LNCaP clone FGC (cell line): ENCODE measurements around the gene CEBPE.

Experiments
- DNase-seq: peaks from one replicate; pipeline ENCODE4 v3.0.0-alpha.2; 2011; ENCODE audit warnings: low read depth
- H3K4me3 ChIP-seq: 2 replicates; pipeline ENCODE4 v1.5.1; 2011; ENCODE audit warnings: mild to moderate bottlenecking, low read depth, low read length, control low read depth
- CTCF ChIP-seq: IDR thresholded peaks from 2 replicates; pipeline ENCODE4 v1.5.1; 2012; ENCODE audit warnings: mild to moderate bottlenecking; ENCODE audit not compliant: control insufficient read depth, insufficient read depth; ENCODE audit errors: extremely low read depth

CEBPE gene

GRCh38 chr14:23139874-23140273, 20.8 kb upstream of the CEBPE start:
- no peak for TF ChIP-seq CTCF
- no peak overlapping the region for H3K4me3 ChIP-seq
- no peak for DNase-seq

GRCh38 chr14:23137813-23138535, 18.9 kb upstream of the CEBPE start:
- no peak for TF ChIP-seq CTCF
- H3K4me3 ChIP-seq: no peak overlapping the region
- DNase-seq: no peak

- no peak for TF ChIP-seq CTCF
- no peak for DNase-seq
- H3K4me3 ChIP-seq: no peak overlapping the region
These were observed 18.2 kb upstream of the CEBPE start for GRCh38 chr14:23137192-23137812.

GRCh38 chr14:23136566-23137133, 17.6 kb upstream of the CEBPE start:
- H3K4me3 ChIP-seq: no peak overlapping the region
- no peak for DNase-seq
- no peak for TF ChIP-seq CTCF

- H3K4me3 ChIP-seq: no peak overlapping the region
- DNase-seq: no peak
- TF ChIP-seq CTCF: no peak
These were observed 13.9 kb upstream of the CEBPE start for GRCh38 chr14:23132970-23133369.

- no peak for DNase-seq
- TF ChIP-seq CTCF: no peak
- no peak overlapping the region for H3K4me3 ChIP-seq
These were observed 12.4 kb upstream of the CEBPE start for GRCh38 chr14:23131482-23131881.
